PC-3 (cell line): ENCODE data around the gene GLB1L. TPM values are rescaled to one million over a fixed set of nuclear protein-coding genes. Genes with fewer than 3 reads are reported as not detected.
"Not testable (repeated sequence)": the region's sequence is repeated elsewhere in the genome, so short reads cannot be mapped to it uniquely, and the experiment has no call there.

ENCODE experiments used
- ATAC-seq: fragments of 200-7000 bp; cut with Tn5 transposase; 2 replicates; pipeline ENCODE4 v1.9.1; 2020; ENCODE audit warnings: mild to moderate bottlenecking, moderate library complexity
- BruUV-seq: library from RNA; stranded (reverse); fragments of 400-500 nt; replicated peaks from 2 replicates; lab custom pipeline; 2021; lab: Mats Ljungman, UMichigan
- CTCF ChIA-PET: fragments of 300-600 bp; sonication (Branson Sonifier 250); formaldehyde crosslinking; loops from one replicate; lab custom pipeline; 2022; ENCODE audit warnings: antibody characterized with exemption; lab: Charles Lee
- POLR2A ChIA-PET: fragments of 300-600 bp; sonication (Branson Sonifier 250); formaldehyde crosslinking; loops from one replicate; lab custom pipeline; 2022; ENCODE audit warnings: antibody characterized with exemption; ENCODE audit not compliant: unreplicated experiment; lab: Charles Lee
- DNase-seq: peaks from one replicate; pipeline ENCODE4 v3.0.0-alpha.2; 2015
- H2AFZ ChIP-seq: fragments of 300-600 bp; sonication (generic); 2 replicates; pipeline ENCODE4 v1.6.0; 2016; ENCODE audit warnings: antibody characterized with exemption, low read length
- H3F3A ChIP-seq: fragments of 300-600 bp; sonication (generic); one replicate; pipeline ENCODE4 v1.6.0; 2017; ENCODE audit warnings: antibody characterized with exemption, low read length, control low read depth, mild to moderate bottlenecking; ENCODE audit not compliant: unreplicated experiment
- H3K27ac ChIP-seq: fragments of 300-600 bp; sonication (generic); 2 replicates; pipeline ENCODE4 v1.5.1; 2016; ENCODE audit warnings: mild to moderate bottlenecking, low read length
- H3K27me3 ChIP-seq: fragments of 300-600 bp; sonication (generic); 2 replicates; pipeline ENCODE4 v1.6.1; 2016; ENCODE audit warnings: low read length, mixed read lengths
- H3K36me3 ChIP-seq: fragments of 300-600 bp; sonication (generic); 2 replicates; pipeline ENCODE4 v1.6.1; 2016; ENCODE audit warnings: low read depth, mixed run types, low read length, mixed read lengths
- H3K4me1 ChIP-seq: fragments of 300-600 bp; sonication (generic); 2 replicates; pipeline ENCODE4 v1.5.1; 2016; ENCODE audit warnings: low read length; ENCODE audit not compliant: insufficient read depth
- H3K4me2 ChIP-seq: fragments of 300-600 bp; sonication (generic); 2 replicates; pipeline ENCODE4 v1.6.0; 2016; ENCODE audit warnings: low read length
- H3K4me3 ChIP-seq: fragments of 300-600 bp; sonication (generic); 2 replicates; pipeline ENCODE4 v1.5.1; 2016; ENCODE audit warnings: mild to moderate bottlenecking, low read length, mixed read lengths
- H3K79me2 ChIP-seq: fragments of 300-600 bp; sonication (generic); 2 replicates; pipeline ENCODE4 v1.6.1; 2017; ENCODE audit warnings: low read length, mixed read lengths
- H3K9ac ChIP-seq: fragments of 300-600 bp; sonication (generic); 2 replicates; pipeline ENCODE4 v1.6.0; 2016; ENCODE audit warnings: mild to moderate bottlenecking, low read length
- H3K9me2 ChIP-seq: fragments of 300-600 bp; sonication (generic); replicated peaks from 2 replicates; pipeline ENCODE4 v1.6.1; 2016; ENCODE audit warnings: mixed run types, low read length, mixed read lengths
- H3K9me3 ChIP-seq: fragments of 300-600 bp; sonication (generic); 2 replicates; pipeline ENCODE4 v1.6.1; 2016; ENCODE audit warnings: low read length, mixed read lengths
- H4K20me1 ChIP-seq: fragments of 300-600 bp; sonication (generic); 2 replicates; pipeline ENCODE4 v1.6.1; 2016; ENCODE audit warnings: low read length, mixed read lengths
- CTCF ChIP-seq: fragments of 300-600 bp; sonication (generic); conservative IDR thresholded peaks from 2 replicates; pipeline ENCODE4 v1.5.1; 2017; ENCODE audit warnings: antibody characterized with exemption, low read depth, mild to moderate bottlenecking, low read length
- EZH2 ChIP-seq: fragments of 300-600 bp; sonication (generic); IDR thresholded peaks from one replicate; pipeline ENCODE4 v1.6.1; 2017; ENCODE audit warnings: antibody characterized with exemption, mild to moderate bottlenecking, low read length; ENCODE audit not compliant: unreplicated experiment
- EZH2phosphoT487 ChIP-seq: fragments of 300-600 bp; sonication (generic); IDR thresholded peaks from 2 replicates; pipeline ENCODE4 v1.6.1; 2018; ENCODE audit warnings: mild to moderate bottlenecking, antibody characterized with exemption, low read length, borderline replicate concordance
- intact Hi-C: fragments of 100-400 bp; cut with micrococcal nuclease; formaldehyde crosslinking; loops from 2 replicates; pipeline ENCODE4 v1.9.0; 2023
- total RNA-seq: library from RNA; depleted of rRNA; stranded (reverse); fragments of >200 nt; gene quantifications from 2 replicates; pipeline ENCODE4 v1.2.3, GENCODE V29; 2014

GLB1L gene
- total RNA-seq, 1 experiment from 2014 or later, result 6.0 TPM

GRCh38 chr2:219266232-219266631 is 21.0 kb upstream of the GLB1L start:
- no peak for DNase-seq
- no TSS peak for BruUV-seq
- Histone ChIP-seq H3K36me3 (no peaks in the 10 kb centered on the region), H3K9ac (no peak overlapping the region), H3F3A (no peaks in the 10 kb centered on the region), H3K4me3 (no peak overlapping the region), H4K20me1 (no peaks in the 10 kb centered on the region), H3K9me3 (no peaks in the 10 kb centered on the region), H3K4me1 (no peaks in the 10 kb centered on the region), H3K27me3 (no peaks in the 10 kb centered on the region), H3K27ac (no peak overlapping the region), H3K79me2 (no peaks in the 10 kb centered on the region), H3K9me2 (no peaks in the 10 kb centered on the region), H2AFZ (no peak overlapping the region), H3K4me2 (no peak overlapping the region)
- intact Hi-C loops, result no loop called here
- ATAC-seq, result no peak
- ChIA-PET POLR2A (no interaction called here), CTCF (no interaction called here)
- TF ChIP-seq EZH2, result no peak
- no peak for TF ChIP-seq EZH2phosphoT487
- TF ChIP-seq CTCF, result no peak

GRCh38 chr2:219261024-219261855 is 16.0 kb upstream of the GLB1L start:
- H3K4me3 ChIP-seq, result no peak overlapping the region
- no peak for TF ChIP-seq CTCF
- TF ChIP-seq EZH2, result no peak
- TF ChIP-seq EZH2phosphoT487, result no peak
- no peak overlapping the region for H3K4me2 ChIP-seq
- no peak overlapping the region for H3K9ac ChIP-seq
- H4K20me1 ChIP-seq, result no peaks in the 10 kb centered on the region
- no peak overlapping the region for H3K27ac ChIP-seq
- H3F3A ChIP-seq, result no peaks in the 10 kb centered on the region
- no peaks in the 10 kb centered on the region for H3K27me3 ChIP-seq
- H3K36me3 ChIP-seq, result no peaks in the 10 kb centered on the region
- POLR2A ChIA-PET, result no interaction called here
- intact Hi-C loops, result no loop called here
- no peak overlapping the region for H2AFZ ChIP-seq
- DNase-seq (no peak), ATAC-seq (no peak)
- H3K79me2 ChIP-seq, result no peaks in the 10 kb centered on the region
- no TSS peak for BruUV-seq
- H3K9me2 ChIP-seq, result no peaks in the 10 kb centered on the region
- H3K9me3 ChIP-seq, result no peaks in the 10 kb centered on the region
- H3K4me1 ChIP-seq, result no peaks in the 10 kb centered on the region
- CTCF ChIA-PET, result no interaction called here

- H3K9ac ChIP-seq, intact Hi-C loops, ATAC-seq, POLR2A ChIA-PET, H3F3A ChIP-seq, H3K36me3 ChIP-seq, H3K4me3 ChIP-seq, H2AFZ ChIP-seq, H3K9me3 ChIP-seq, H3K4me1 ChIP-seq, H3K79me2 ChIP-seq, H3K27me3 ChIP-seq, H3K27ac ChIP-seq, BruUV-seq, CTCF ChIA-PET, H3K9me2 ChIP-seq, DNase-seq, H4K20me1 ChIP-seq, H3K4me2 ChIP-seq: not testable (repeated sequence)
Observed at GRCh38 chr2:219258942-219259341, 13.7 kb upstream of the GLB1L start.
